Endothelial cell of umbilical vein (primary cell): ENCODE data around the gene OR4K15. TPM values are rescaled to one million over a fixed set of nuclear protein-coding genes. Genes with fewer than 3 reads are reported as not detected.

Experiments
- Bru-seq: library from RNA; stranded (reverse); fragments of 400-500 nt; gene quantifications from one replicate; lab custom pipeline; 2021; lab: Mats Ljungman, UMichigan
- BruChase-seq, 2 experiments: library from RNA; stranded (reverse); fragments of 400-500 nt; gene quantifications; one replicate each; lab custom pipeline; 2021; lab: Mats Ljungman, UMichigan
- BruUV-seq: library from RNA; stranded (reverse); fragments of 400-500 nt; replicated peaks from 2 replicates; lab custom pipeline; 2021; lab: Mats Ljungman, UMichigan
- CTCF ChIA-PET: fragments of 300-600, 350-600 bp; sonication (Branson Sonifier 250); formaldehyde crosslinking; loops from one replicate; lab custom pipeline; 2021; ENCODE audit warnings: antibody characterized with exemption, inconsistent platforms; lab: Charles Lee
- POLR2A ChIA-PET: fragments of 300-600, 350-600 bp; sonication (Branson Sonifier 250); formaldehyde crosslinking; loops from one replicate; lab custom pipeline; 2021; ENCODE audit warnings: antibody characterized with exemption, inconsistent platforms; lab: Charles Lee
- DNase-seq: peaks from one replicate; pipeline ENCODE4 v3.0.0-alpha.2; 2011; ENCODE audit warnings: low read depth, low spot score
- FAIRE-seq: peaks from 2 replicates; lab custom pipeline; 2011; peaks lifted over from hg19 to GRCh38; lab: Jason Lieb, UNC
- H2AFZ ChIP-seq: 2 replicates; pipeline ENCODE4 v1.6.0; 2012; ENCODE audit warnings: low read depth, low read length, control low read depth, inconsistent platforms
- H3K27ac ChIP-seq: 2 replicates; pipeline ENCODE4 v1.5.1; 2011; ENCODE audit warnings: low read depth, mild to moderate bottlenecking, control low read depth, low read length, moderate library complexity; ENCODE audit not compliant: insufficient read depth
- H3K27me3 ChIP-seq, 2 experiments: 2 replicates each; pipeline versions ENCODE4 v1.6.0 to v1.6.1; 2011; ENCODE audit warnings: low read length in 2 of 2, mixed read lengths in 1 of 2; ENCODE audit not compliant: control insufficient read depth in 2 of 2, insufficient read depth in 2 of 2
- H3K36me3 ChIP-seq, 2 experiments: 2 replicates in 1 of 2; 3 replicates in 1 of 2; pipeline ENCODE4 v1.5.1; 2011; ENCODE audit warnings: low read length in 2 of 2, mild to moderate bottlenecking in 1 of 2, moderate library complexity in 1 of 2; ENCODE audit not compliant: control insufficient read depth in 2 of 2, insufficient read depth in 2 of 2; ENCODE audit errors: extremely low read depth in 1 of 2
- H3K4me1 ChIP-seq: 3 replicates; pipeline ENCODE4 v1.5.1; 2011; ENCODE audit warnings: mild to moderate bottlenecking, low read length; ENCODE audit not compliant: control insufficient read depth, insufficient read depth; ENCODE audit errors: extremely low read depth
- H3K4me2 ChIP-seq: 2 replicates; pipeline ENCODE4 v1.6.1; 2011; ENCODE audit warnings: low read length, control low read depth, mixed read lengths; ENCODE audit not compliant: insufficient read depth
- H3K4me3 ChIP-seq, 3 experiments: fragments of 200-600 bp in 1 of 3; sonication (generic), shearing (Covaris generic) in 1 of 3; replicated peaks in 1 of 3; 2 replicates each; pipeline ENCODE4 v1.5.1; 2011 to 2016; ENCODE audit warnings: control low read depth in 3 of 3, low read length in 3 of 3, mild to moderate bottlenecking in 2 of 3, inconsistent platforms in 1 of 3, low read depth in 1 of 3, moderate library complexity in 1 of 3; ENCODE audit not compliant: insufficient read depth in 1 of 3
- H3K79me2 ChIP-seq: 2 replicates; pipeline ENCODE4 v1.6.0; 2012; ENCODE audit warnings: low read length, inconsistent platforms; ENCODE audit not compliant: control insufficient read depth, insufficient read depth
- H3K9ac ChIP-seq: replicated peaks from 2 replicates; pipeline ENCODE3; 2011; ENCODE audit warnings: low read length, control low read depth; ENCODE audit not compliant: insufficient read depth; ENCODE audit errors: extremely low read depth
- H3K9me1 ChIP-seq: replicated peaks from 3 replicates; pipeline ENCODE4 v1.6.0; 2011; ENCODE audit warnings: mild to moderate bottlenecking, low read length; ENCODE audit not compliant: control insufficient read depth, insufficient read depth; ENCODE audit errors: extremely low read depth
- H3K9me3 ChIP-seq: replicated peaks from 2 replicates; pipeline ENCODE4 v1.5.1; 2012; ENCODE audit warnings: low read length, inconsistent platforms; ENCODE audit not compliant: control insufficient read depth, insufficient read depth
- H4K20me1 ChIP-seq: replicated peaks from 2 replicates; pipeline ENCODE3; 2011; ENCODE audit warnings: mild to moderate bottlenecking, low read length; ENCODE audit not compliant: control insufficient read depth, insufficient read depth; ENCODE audit errors: extremely low read depth
- FOS ChIP-seq: IDR thresholded peaks from 2 replicates; pipeline ENCODE4 v1.6.1; 2011; ENCODE audit warnings: mild to moderate bottlenecking, low read length, moderate library complexity, borderline replicate concordance; ENCODE audit not compliant: insufficient read depth
- JUN ChIP-seq: IDR thresholded peaks from 2 replicates; pipeline ENCODE4 v1.6.1; 2011; ENCODE audit warnings: borderline replicate concordance, low read depth; ENCODE audit not compliant: insufficient read length, insufficient read depth
- MYC ChIP-seq: IDR thresholded peaks from one replicate; pipeline ENCODE4 v1.6.1; 2011; ENCODE audit warnings: mild to moderate bottlenecking, low read depth, low read length
- POLR2A ChIP-seq: IDR thresholded peaks from 2 replicates; pipeline ENCODE4 v1.6.1; 2012; ENCODE audit warnings: low read depth, mild to moderate bottlenecking, control low read depth, low read length
- dilution Hi-C: fragments of 300-500 bp; cut with MboI; formaldehyde crosslinking; loops from one replicate; pipeline ENCODE4 v1.15.0; 2019; ENCODE audit warnings: low sequenced_read_pairs; ENCODE audit not compliant: extremely low pct_ligation_motif_present
- intact Hi-C: fragments of 100-400 bp; cut with micrococcal nuclease; formaldehyde crosslinking; loops from one replicate; pipeline ENCODE4 v1.10.0; 2022
- long read RNA-seq: library from polyadenylated mRNA; stranded (forward); transcript quantifications from one replicate; pipeline ENCODE4 v2.0.0, GENCODE V29; 2021
- polyA minus RNA-seq, 3 experiments: library from RNA; depleted of rRNA, polyadenylated mRNA; stranded (reverse); fragments of >200 nt; gene quantifications; 1 replicate in 1 of 3; 2 replicates in 2 of 3; pipeline ENCODE4 v1.2.3, GENCODE V29; 2011
- polyA plus RNA-seq, 4 experiments: library from polyadenylated mRNA; depleted of rRNA in 3 of 4; stranded (reverse) in 3 of 4; unstranded in 1 of 4; fragments of >200 nt; gene quantifications; 2 replicates each; pipeline versions ENCODE4 v1.2.1 to v1.2.3, GENCODE V29; 2011 to 2012; ENCODE audit warnings: missing spikeins in 1 of 4
- total RNA-seq: library from RNA; stranded (reverse); gene quantifications from 2 replicates; pipeline ENCODE4 v1.2.3, GENCODE V29; 2021
- TF ChIP-seq, protein P1 (sequence below), 2 donors: IDR thresholded peaks; 1 replicate in 1 of 2; 2 replicates in 1 of 2; pipeline ENCODE4 v1.5.1; 2011; ENCODE audit warnings: low read length in 2 of 2, mild to moderate bottlenecking in 2 of 2, moderate library complexity in 2 of 2, control low read depth in 1 of 2, inconsistent platforms in 1 of 2, low read depth in 1 of 2; ENCODE audit not compliant: insufficient read depth in 1 of 2; ENCODE audit errors: extremely low read depth in 1 of 2

Gene OR4K15, protein sequence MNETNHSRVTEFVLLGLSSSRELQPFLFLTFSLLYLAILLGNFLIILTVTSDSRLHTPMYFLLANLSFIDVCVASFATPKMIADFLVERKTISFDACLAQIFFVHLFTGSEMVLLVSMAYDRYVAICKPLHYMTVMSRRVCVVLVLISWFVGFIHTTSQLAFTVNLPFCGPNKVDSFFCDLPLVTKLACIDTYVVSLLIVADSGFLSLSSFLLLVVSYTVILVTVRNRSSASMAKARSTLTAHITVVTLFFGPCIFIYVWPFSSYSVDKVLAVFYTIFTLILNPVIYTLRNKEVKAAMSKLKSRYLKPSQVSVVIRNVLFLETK
- not detected in 2 replicates for total RNA-seq
- polyA plus RNA-seq = not detected in 2 replicates
- polyA plus RNA-seq (2011; cell fraction: cytosol; rRNA removed) = not detected in 2 replicates
- polyA plus RNA-seq (2011; cell fraction: nucleus; rRNA removed) = not detected in 2 replicates
- polyA plus RNA-seq (2012) = not detected in 2 replicates
- polyA minus RNA-seq = not detected in 2 replicates
- not detected for polyA minus RNA-seq (2011; cell fraction: cytosol; rRNA and poly(A)+ RNA removed)
- polyA minus RNA-seq (2011; cell fraction: nucleus; rRNA and poly(A)+ RNA removed) = not detected in 2 replicates
- Bru-seq, nascent RNA = not detected
- BruChase-seq, experiment 1, labeled RNA remaining after a 6-hour chase = not detected
- not detected for BruChase-seq, experiment 2, labeled RNA remaining after a 2-hour chase
- long read RNA-seq = 0 reads

DNA sequence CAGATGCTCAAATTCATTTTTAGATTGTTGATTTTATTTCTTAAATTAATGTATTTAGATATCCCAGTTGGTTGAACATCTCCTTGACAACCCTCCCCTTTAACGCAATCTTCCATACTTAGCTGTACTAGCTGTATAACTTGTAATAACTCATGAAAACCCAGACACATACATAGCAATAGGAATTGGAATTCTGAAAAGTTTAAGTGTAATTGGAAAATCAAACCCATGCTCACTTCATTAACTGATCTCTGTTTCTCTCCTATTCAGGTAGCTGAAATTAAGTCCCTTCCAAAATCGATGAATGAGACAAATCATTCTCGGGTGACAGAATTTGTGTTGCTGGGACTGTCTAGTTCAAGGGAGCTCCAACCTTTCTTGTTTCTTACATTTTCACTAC, at the start of gene OR4K15:
TSS of gene OR4K15 (plus strand) at position 301 of the 400 bp plus-strand sequence. CDS start at position 301, 0 bp downstream.
- intact Hi-C loops = no loop called here
- no peaks in the 10 kb centered on the region for H3K27me3 ChIP-seq
- FAIRE-seq (no peak), DNase-seq (no peak)
- no peak within 1 kb of the TSS for H3K4me2 ChIP-seq
- no peaks in the 10 kb centered on the region for H3K4me1 ChIP-seq
- H3K36me3 ChIP-seq = no peaks in the 10 kb centered on the region
- H3K9me3 ChIP-seq = no peaks in the 10 kb centered on the region
- no peak for TF ChIP-seq POLR2A
- no TSS peak for BruUV-seq
- no peaks in the 10 kb centered on the region for H3K9me1 ChIP-seq
- CTCF ChIA-PET = no interaction called here
- POLR2A ChIA-PET = no interaction called here
- no peaks in the 10 kb centered on the region for H4K20me1 ChIP-seq
- H3K9ac ChIP-seq = no peak within 1 kb of the TSS
- H3K79me2 ChIP-seq = no peaks in the 10 kb centered on the region
- dilution Hi-C loops = no loop called here
- H3K27ac ChIP-seq = no peak within 1 kb of the TSS
- no peak within 1 kb of the TSS for H3K4me3 ChIP-seq
- H2AFZ ChIP-seq = no peak within 1 kb of the TSS

DNA sequence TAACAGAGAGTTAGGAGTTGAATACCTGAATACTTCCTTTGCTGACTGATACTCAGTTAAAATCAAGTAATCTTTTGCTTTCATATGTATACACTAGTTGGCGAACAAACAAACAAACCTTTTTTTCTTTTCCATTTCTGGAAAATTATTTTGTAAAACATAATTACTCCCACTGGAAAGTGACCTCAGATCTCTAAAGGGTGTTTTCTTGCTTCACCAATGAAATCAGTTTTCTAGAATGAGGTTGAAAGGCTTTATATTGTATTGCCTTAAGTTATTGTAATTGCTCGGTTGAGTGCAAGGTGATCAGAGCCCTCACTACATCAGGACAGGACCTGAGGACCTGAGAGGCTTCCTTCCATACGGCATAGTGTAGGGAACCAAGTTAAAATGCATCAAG, 44.8 kb upstream of the OR4K15 start, which contains the start of gene OR4K1:
TSS of gene OR4K1 (plus strand) at position 301 of the 400 bp plus-strand sequence. CDS start 4,750 bp downstream, outside the sequence.
- BruUV-seq = no TSS peak
- Histone ChIP-seq H3K4me3 (no peak within 1 kb of the TSS), H3K27ac (no peak within 1 kb of the TSS), H3K4me2 (no peak within 1 kb of the TSS), H3K9ac (no peak within 1 kb of the TSS), H3K9me3 (peaks cover 1% of the 10 kb centered on the region), H3K9me1 (no peaks in the 10 kb centered on the region), H3K4me1 (no peaks in the 10 kb centered on the region), H4K20me1 (no peaks in the 10 kb centered on the region), H3K27me3 (no peaks in the 10 kb centered on the region), H3K36me3 (no peaks in the 10 kb centered on the region), H2AFZ (no peak within 1 kb of the TSS), H3K79me2 (no peaks in the 10 kb centered on the region)
- ChIA-PET CTCF (no interaction called here), POLR2A (no interaction called here)
- no peak for TF ChIP-seq JUN
- no peak for TF ChIP-seq MYC
- no peak for TF ChIP-seq FOS
- TF ChIP-seq, protein P1, sequence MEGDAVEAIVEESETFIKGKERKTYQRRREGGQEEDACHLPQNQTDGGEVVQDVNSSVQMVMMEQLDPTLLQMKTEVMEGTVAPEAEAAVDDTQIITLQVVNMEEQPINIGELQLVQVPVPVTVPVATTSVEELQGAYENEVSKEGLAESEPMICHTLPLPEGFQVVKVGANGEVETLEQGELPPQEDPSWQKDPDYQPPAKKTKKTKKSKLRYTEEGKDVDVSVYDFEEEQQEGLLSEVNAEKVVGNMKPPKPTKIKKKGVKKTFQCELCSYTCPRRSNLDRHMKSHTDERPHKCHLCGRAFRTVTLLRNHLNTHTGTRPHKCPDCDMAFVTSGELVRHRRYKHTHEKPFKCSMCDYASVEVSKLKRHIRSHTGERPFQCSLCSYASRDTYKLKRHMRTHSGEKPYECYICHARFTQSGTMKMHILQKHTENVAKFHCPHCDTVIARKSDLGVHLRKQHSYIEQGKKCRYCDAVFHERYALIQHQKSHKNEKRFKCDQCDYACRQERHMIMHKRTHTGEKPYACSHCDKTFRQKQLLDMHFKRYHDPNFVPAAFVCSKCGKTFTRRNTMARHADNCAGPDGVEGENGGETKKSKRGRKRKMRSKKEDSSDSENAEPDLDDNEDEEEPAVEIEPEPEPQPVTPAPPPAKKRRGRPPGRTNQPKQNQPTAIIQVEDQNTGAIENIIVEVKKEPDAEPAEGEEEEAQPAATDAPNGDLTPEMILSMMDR (IDR thresholded peaks at IDR 0.05; ENCODE audit: extremely low read depth in 1 of 2, insufficient read depth in 1 of 2, low read depth in 1 of 2, low read length in 2 of 2) = no peak
- no peak for TF ChIP-seq POLR2A
- FAIRE-seq = no peak
- dilution Hi-C loops (no loop called here), intact Hi-C loops (no loop called here)
- DNase-seq = no peak
